Activated CD8-positive, alpha-beta memory T cell treated with anti-CD3 and anti-CD28 coated beads, Interleukin-2, amount 50 U/mL, for 1 hour (primary cell): ENCODE measurements around the gene TRIM6.
"Not testable (repeated sequence)": the region's sequence is repeated elsewhere in the genome, so short reads cannot be mapped to it uniquely, and the experiment has no call there.

Experiments
- DNase-seq: peaks from one replicate; pipeline ENCODE4 v3.0.0-alpha.2; 2020; ENCODE audit errors: extremely low read depth

TRIM6 gene

GRCh38 chr11:5603326-5603725 is 6.9 kb downstream of the TRIM6 start:
- no peak for DNase-seq

GRCh38 chr11:5604896-5605295 is 8.5 kb downstream of the TRIM6 start:
- DNase-seq = no peak

- no peak for DNase-seq
Measured at GRCh38 chr11:5605849-5606248, 9.4 kb downstream of the TRIM6 start.

- no peak for DNase-seq
Measured at GRCh38 chr11:5608808-5609207, 12.4 kb downstream of the TRIM6 start.

GRCh38 chr11:5610446-5610845 is 14.0 kb downstream of the TRIM6 start:
- no peak for DNase-seq

GRCh38 chr11:5611627-5612026 is 15.2 kb downstream of the TRIM6 start:
- DNase-seq = no peak

- no peak for DNase-seq
Measured at GRCh38 chr11:5618807-5619206, 22.4 kb downstream of the TRIM6 start.

GRCh38 chr11:5620651-5621521 is 24.4 kb downstream of the TRIM6 start:
- DNase-seq = no peak

- no peak for DNase-seq
Measured at GRCh38 chr11:5621580-5621979, 25.1 kb downstream of the TRIM6 start.

GRCh38 chr11:5622802-5623201 is 26.4 kb downstream of the TRIM6 start:
- DNase-seq = no peak

- peak; percentile 35 for DNase-seq
Measured at GRCh38 chr11:5624489-5625279, 28.2 kb downstream of the TRIM6 start, which contains the start of gene TRIM34. TSS of gene TRIM34 (plus strand) at chr11:5625001. CDS start at chr11:5632332, 7,331 bp downstream.

- no peak for DNase-seq
Measured at GRCh38 chr11:5625281-5625680, 28.8 kb downstream of the TRIM6 start.

- no peak for DNase-seq
Measured at GRCh38 chr11:5626196-5626595, 29.8 kb downstream of the TRIM6 start.

- DNase-seq = no peak
Measured at GRCh38 chr11:5631417-5631816, 35.0 kb downstream of the TRIM6 start.

- no peak for DNase-seq
Measured at GRCh38 chr11:5631969-5632635, 35.7 kb downstream of the TRIM6 start.

- DNase-seq = no peak
Measured at GRCh38 chr11:5639953-5640352, 43.5 kb downstream of the TRIM6 start.

GRCh38 chr11:5643585-5643984 is 47.1 kb downstream of the TRIM6 start:
- DNase-seq = no peak

- no peak for DNase-seq
Measured at GRCh38 chr11:5646139-5646538, 49.7 kb downstream of the TRIM6 start.

- DNase-seq = no peak
Measured at GRCh38 chr11:5655474-5655873, 59.0 kb downstream of the TRIM6 start.

- not testable (repeated sequence) for DNase-seq
Measured at GRCh38 chr11:5656956-5657355, 60.5 kb downstream of the TRIM6 start.

GRCh38 chr11:5658318-5658717 is 61.9 kb downstream of the TRIM6 start:
- no peak for DNase-seq
